Mesenchymal stem cell (in vitro differentiated cells and primary cell): ENCODE measurements around the gene SLC2A10.
A peak's percentile ranks its signal among the peaks of the same experiment; 100 is the strongest.

Experiments used
- DNase-seq: peaks from one replicate; pipeline ENCODE4 v3.0.0-alpha.2; 2013
- H2AFZ ChIP-seq: one replicate; pipeline ENCODE4 v1.6.1; 2013; ENCODE audit warnings: low read depth, mild to moderate bottlenecking, control low read depth, inconsistent platforms, low read length, moderate library complexity
- H2AK5ac ChIP-seq: 2 replicates; pipeline ENCODE4 v1.6.1; 2013; ENCODE audit warnings: low read length, moderate library complexity, mild to moderate bottlenecking, inconsistent platforms; ENCODE audit not compliant: severe bottlenecking
- H2BK120ac ChIP-seq: one replicate; pipeline ENCODE4 v1.6.1; 2013; ENCODE audit warnings: low read depth, mild to moderate bottlenecking, inconsistent platforms, low read length, moderate library complexity
- H2BK12ac ChIP-seq, 2 experiments: one replicate each; pipeline ENCODE4 v1.6.1; 2013; ENCODE audit warnings: inconsistent platforms in 2 of 2, low read length in 2 of 2, mild to moderate bottlenecking in 2 of 2, moderate library complexity in 2 of 2, control low read depth in 1 of 2
- H2BK15ac ChIP-seq: one replicate; pipeline ENCODE4 v1.6.1; 2013; ENCODE audit warnings: mild to moderate bottlenecking, low read depth, inconsistent platforms; ENCODE audit not compliant: poor library complexity, severe bottlenecking
- H2BK5ac ChIP-seq: 2 replicates; pipeline ENCODE4 v1.6.1; 2013; ENCODE audit warnings: low read depth, mild to moderate bottlenecking, low read length, control low read depth, inconsistent platforms; ENCODE audit not compliant: poor library complexity, severe bottlenecking
- H3K14ac ChIP-seq, 2 experiments: one replicate each; pipeline ENCODE4 v1.6.1; 2013; ENCODE audit warnings: inconsistent platforms in 2 of 2, low read length in 2 of 2, control low read depth in 1 of 2, mild to moderate bottlenecking in 1 of 2, moderate library complexity in 1 of 2
- H3K18ac ChIP-seq, 2 experiments: one replicate each; pipeline ENCODE4 v1.6.1; 2013; ENCODE audit warnings: inconsistent platforms in 2 of 2, low read length in 2 of 2, control low read depth in 1 of 2, low read depth in 1 of 2, mild to moderate bottlenecking in 1 of 2
- H3K23ac ChIP-seq, 2 experiments: one replicate each; pipeline ENCODE4 v1.6.1; 2013; ENCODE audit warnings: inconsistent platforms in 2 of 2, low read length in 2 of 2, mild to moderate bottlenecking in 2 of 2, moderate library complexity in 2 of 2, control low read depth in 1 of 2
- H3K27ac ChIP-seq: 2 replicates; pipeline ENCODE4 v1.5.1; 2013; ENCODE audit warnings: mild to moderate bottlenecking, moderate library complexity, low read length, control low read depth, inconsistent platforms; ENCODE audit not compliant: poor library complexity, severe bottlenecking
- H3K27me3 ChIP-seq, 2 experiments: 2 replicates each; pipeline versions ENCODE4 v1.6.1 to v1.7.0; 2013; ENCODE audit warnings: low read length in 2 of 2, mild to moderate bottlenecking in 2 of 2, moderate library complexity in 2 of 2, control low read depth in 1 of 2, inconsistent platforms in 1 of 2; ENCODE audit not compliant: control insufficient read depth in 1 of 2, insufficient read depth in 1 of 2
- H3K36me3 ChIP-seq, 2 experiments: 2 replicates each; pipeline versions ENCODE4 v1.6.1 to v1.7.0; 2013; ENCODE audit warnings: low read length in 2 of 2, control low read depth in 1 of 2, inconsistent platforms in 1 of 2, low read depth in 1 of 2, mild to moderate bottlenecking in 1 of 2; ENCODE audit not compliant: insufficient read depth in 2 of 2, control insufficient read depth in 1 of 2
- H3K4ac ChIP-seq, 2 experiments: one replicate each; pipeline ENCODE4 v1.6.1; 2013; ENCODE audit warnings: inconsistent platforms in 2 of 2, low read length in 2 of 2, mild to moderate bottlenecking in 2 of 2, moderate library complexity in 2 of 2, control low read depth in 1 of 2, low read depth in 1 of 2
- H3K4me1 ChIP-seq: 2 replicates; pipeline ENCODE4 v1.6.1; 2013; ENCODE audit warnings: low read depth, low read length, control low read depth; ENCODE audit not compliant: control insufficient read depth, insufficient read depth
- H3K4me2 ChIP-seq: 2 replicates; pipeline ENCODE4 v1.6.1; 2013; ENCODE audit warnings: low read length, mild to moderate bottlenecking, inconsistent platforms; ENCODE audit not compliant: poor library complexity, severe bottlenecking
- H3K4me3 ChIP-seq, 2 experiments: 2 replicates each; pipeline versions ENCODE4 v1.5.1 to v1.7.0; 2013; ENCODE audit warnings: low read length in 2 of 2, mild to moderate bottlenecking in 2 of 2, control low read depth in 1 of 2, low read depth in 1 of 2; ENCODE audit not compliant: insufficient read depth in 1 of 2
- H3K79me1 ChIP-seq: replicated peaks from 2 replicates; pipeline ENCODE4 v1.6.1; 2013; ENCODE audit warnings: mild to moderate bottlenecking, control low read depth, low read length, inconsistent platforms; ENCODE audit not compliant: poor library complexity, severe bottlenecking
- H3K9ac ChIP-seq: 2 replicates; pipeline ENCODE4 v1.7.0; 2013; ENCODE audit warnings: mild to moderate bottlenecking, low read length, moderate library complexity
- H3K9me3 ChIP-seq: 2 replicates; pipeline ENCODE4 v1.7.0; 2013; ENCODE audit warnings: mild to moderate bottlenecking, low read length; ENCODE audit not compliant: control insufficient read depth
- H4K8ac ChIP-seq: one replicate; pipeline ENCODE4 v1.6.1; 2013; ENCODE audit warnings: inconsistent platforms, mild to moderate bottlenecking, low read length, moderate library complexity
- H4K91ac ChIP-seq: one replicate; pipeline ENCODE4 v1.6.1; 2013; ENCODE audit warnings: mild to moderate bottlenecking, low read length, inconsistent platforms
- WGBS: methylation state at CpG from one replicate; pipeline ENCODE4 v1.1.7; 2013; ENCODE audit warnings: mixed read lengths; 5-methylcytosine and 5-hydroxymethylcytosine counted together

SLC2A10 gene

DNA sequence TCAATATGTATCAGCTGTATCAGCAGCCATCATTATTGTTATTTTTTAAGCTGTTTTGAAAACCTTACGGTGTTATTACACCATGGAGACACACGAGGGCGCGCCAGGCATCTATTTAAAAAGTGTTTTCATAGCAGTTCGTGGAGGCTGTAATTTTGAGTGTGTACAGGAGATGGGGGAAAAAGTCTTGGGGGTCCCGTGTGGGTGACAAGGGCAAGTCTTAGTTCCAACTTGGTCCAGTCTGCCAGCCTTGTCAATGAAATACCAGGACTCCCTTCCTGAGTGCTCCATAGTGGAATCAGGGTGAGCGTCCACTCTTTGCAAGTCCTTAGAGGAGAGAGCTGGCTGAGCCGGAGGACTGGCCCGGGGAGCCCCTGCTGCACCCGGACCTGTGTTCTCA lies 43.3 kb downstream of the SLC2A10 start:
- Histone ChIP-seq H3K14ac (no peak overlapping the region), H3K36me3 (no peaks in the 10 kb centered on the region), H2AK5ac (no peak overlapping the region), H2BK120ac (no peak overlapping the region), H2BK12ac (no peak overlapping the region), H4K91ac (no peak overlapping the region), H2BK15ac (no peak overlapping the region), H3K27me3 (peaks cover 22 to 37% of the 10 kb centered on the region in 2 experiments), H3K27ac (no peak overlapping the region), H3K4me2 (no peak overlapping the region), H3K9ac (peak overlapping the region; percentile 47), H2AFZ (no peak overlapping the region), H3K4me1 (peaks cover 1% of the 10 kb centered on the region), H3K4me3 (peak overlapping the region in 1 of 2 experiments; percentile 52), H4K8ac (no peak overlapping the region), H3K79me1 (no peaks in the 10 kb centered on the region), H2BK5ac (no peak overlapping the region), H3K9me3 (no peaks in the 10 kb centered on the region), H3K18ac (no peak overlapping the region), H3K23ac (no peak overlapping the region), H3K4ac (no peak overlapping the region)
- DNase-seq: peak; percentile 58
- WGBS: 28% methylated on average over 10 of the region's 10 CpGs

DNA sequence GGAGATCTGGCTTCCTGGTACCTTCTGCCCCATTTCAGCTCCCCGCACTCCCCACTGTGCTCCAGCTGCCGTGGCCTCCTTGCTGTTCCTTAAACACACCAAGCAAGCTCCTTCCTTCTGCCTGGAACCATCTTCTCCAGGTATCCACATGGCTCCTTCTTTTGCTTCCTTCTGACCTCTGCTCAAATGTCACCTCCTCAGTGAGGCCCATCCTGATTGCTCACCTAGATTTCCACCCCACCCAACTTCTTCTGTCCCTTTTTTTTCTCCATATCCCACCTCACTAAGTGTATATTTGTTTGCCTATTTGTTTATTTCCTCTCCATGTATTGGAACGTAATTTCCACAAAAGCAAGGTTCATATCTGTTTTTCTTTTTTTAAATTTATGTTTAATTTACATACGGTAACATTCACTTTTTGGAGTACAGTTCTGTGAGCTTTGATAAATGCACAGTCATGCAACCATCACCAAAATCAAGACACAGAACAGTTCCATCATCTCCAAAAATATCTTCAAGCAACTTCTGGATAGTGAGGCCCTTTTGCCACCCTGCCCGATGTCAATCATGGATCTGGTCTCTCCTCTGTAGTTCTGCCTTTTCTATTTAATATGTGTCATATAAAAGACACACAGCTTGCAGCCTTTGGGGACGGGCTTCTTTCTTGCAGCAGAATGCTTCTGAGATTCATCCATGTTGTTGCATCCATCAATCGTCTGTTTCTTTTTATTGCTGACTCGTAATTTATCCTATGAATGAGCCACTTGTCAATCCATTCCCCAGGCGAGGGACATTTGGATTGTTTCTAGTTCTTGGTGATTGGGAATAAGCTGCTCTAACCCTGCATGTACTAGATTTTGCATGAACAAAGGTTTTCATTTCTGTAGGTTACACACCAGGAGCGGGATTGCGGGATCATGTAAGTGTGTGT lies 46.3 kb downstream of the SLC2A10 start:
- Histone ChIP-seq H3K4me2 (no peak overlapping the region), H2BK15ac (no peak overlapping the region), H2BK12ac (no peak overlapping the region), H3K9me3 (no peaks in the 10 kb centered on the region), H3K9ac (no peak overlapping the region), H3K23ac (no peak overlapping the region), H3K4me3 (no peak overlapping the region), H3K4ac (no peak overlapping the region), H3K18ac (no peak overlapping the region), H2BK120ac (no peak overlapping the region), H4K91ac (no peak overlapping the region), H3K14ac (no peak overlapping the region), H3K27ac (no peak overlapping the region), H2AK5ac (no peak overlapping the region), H3K27me3 (peaks cover 30 to 42% of the 10 kb centered on the region in 2 experiments), H2BK5ac (no peak overlapping the region), H3K4me1 (peaks cover 1% of the 10 kb centered on the region), H3K79me1 (no peaks in the 10 kb centered on the region), H4K8ac (no peak overlapping the region), H3K36me3 (no peaks in the 10 kb centered on the region), H2AFZ (no peak overlapping the region)
- WGBS: 90% methylated on average over 9 of the region's 11 CpGs
- no peak for DNase-seq

DNA sequence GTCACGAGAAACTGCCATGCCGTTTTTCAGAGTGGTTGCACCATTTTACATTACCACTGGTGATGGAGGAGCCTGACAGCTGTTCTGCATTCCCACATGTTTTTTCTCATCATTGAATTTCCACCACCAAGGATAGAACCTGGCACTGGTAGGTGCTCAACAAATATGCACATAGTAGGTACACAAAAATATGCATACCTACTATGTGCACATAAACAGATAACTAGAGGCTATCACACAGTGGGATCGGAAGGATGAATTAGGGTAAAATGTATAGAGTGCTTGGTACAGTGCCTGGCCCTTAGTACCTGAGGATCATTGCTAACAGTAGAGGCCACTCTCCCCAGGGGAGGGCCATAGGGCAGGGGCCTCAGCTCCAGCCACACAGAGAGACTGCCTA lies 47.0 kb downstream of the SLC2A10 start:
- DNase-seq: no peak
- Histone ChIP-seq H3K27ac (no peak overlapping the region), H2AFZ (no peak overlapping the region), H3K9me3 (no peaks in the 10 kb centered on the region), H3K23ac (no peak overlapping the region), H2BK15ac (no peak overlapping the region), H2BK120ac (no peak overlapping the region), H2BK5ac (no peak overlapping the region), H3K4me1 (peaks cover 1% of the 10 kb centered on the region), H3K4ac (no peak overlapping the region), H4K8ac (no peak overlapping the region), H3K9ac (no peak overlapping the region), H3K27me3 (peaks cover 28 to 49% of the 10 kb centered on the region in 2 experiments), H3K79me1 (no peaks in the 10 kb centered on the region), H3K4me2 (no peak overlapping the region), H3K14ac (no peak overlapping the region), H2AK5ac (no peak overlapping the region), H2BK12ac (no peak overlapping the region), H4K91ac (no peak overlapping the region), H3K36me3 (no peaks in the 10 kb centered on the region), H3K4me3 (no peak overlapping the region), H3K18ac (no peak overlapping the region)
- WGBS: 96% methylated on average over 3 of the region's 3 CpGs

DNA sequence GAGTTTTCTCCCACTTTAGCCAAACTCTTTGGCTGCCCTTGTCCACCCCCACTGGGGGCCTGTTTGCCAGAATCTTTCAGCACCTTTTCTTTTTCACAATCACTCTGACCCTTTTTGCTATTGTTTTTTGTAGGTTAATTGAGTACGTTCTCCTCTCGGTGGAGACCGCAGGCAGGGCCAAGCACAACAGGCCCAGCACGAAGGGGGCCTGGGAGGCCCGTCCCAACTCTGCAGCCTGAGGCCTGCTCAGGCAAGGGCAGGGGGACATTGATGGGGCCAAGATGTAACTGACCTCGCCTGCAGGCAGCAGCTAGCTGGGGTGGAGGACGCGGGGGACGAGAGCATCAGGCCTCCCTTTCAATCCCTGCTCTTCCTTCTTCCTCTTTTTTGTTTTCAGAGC lies 47.7 kb downstream of the SLC2A10 start:
- H2BK5ac ChIP-seq: no peak overlapping the region
- no peak overlapping the region for H4K91ac ChIP-seq
- peaks cover 23 to 54% of the 10 kb centered on the region in 2 experiments for H3K27me3 ChIP-seq
- 88% methylated on average over 9 of the region's 9 CpGs for WGBS
- H2BK12ac ChIP-seq: no peak overlapping the region
- H3K27ac ChIP-seq: no peak overlapping the region
- no peak for DNase-seq
- H3K4me3 ChIP-seq: no peak overlapping the region
- H3K23ac ChIP-seq: no peak overlapping the region
- H3K4me1 ChIP-seq: peaks cover 1% of the 10 kb centered on the region
- H3K4me2 ChIP-seq: no peak overlapping the region
- H3K18ac ChIP-seq: no peak overlapping the region
- H3K9me3 ChIP-seq: no peaks in the 10 kb centered on the region
- H3K79me1 ChIP-seq: no peaks in the 10 kb centered on the region
- no peak overlapping the region for H4K8ac ChIP-seq
- H2BK15ac ChIP-seq: no peak overlapping the region
- H3K14ac ChIP-seq: peak overlapping the region in 1 of 2 experiments; percentile 80
- H2AFZ ChIP-seq: no peak overlapping the region
- no peak overlapping the region for H3K9ac ChIP-seq
- no peaks in the 10 kb centered on the region for H3K36me3 ChIP-seq
- no peak overlapping the region for H2AK5ac ChIP-seq
- no peak overlapping the region for H3K4ac ChIP-seq
- H2BK120ac ChIP-seq: no peak overlapping the region
